Adrenal gland (tissue), 12 donors: ENCODE results near the gene SMG6. TPM values are rescaled to one million over a fixed set of nuclear protein-coding genes. Genes with fewer than 3 reads are reported as not detected.

Experiments
- DNase-seq, 7 donors: peaks; one replicate each; pipeline ENCODE4 v3.0.0-alpha.2; 2019 to 2020
- H3K27ac ChIP-seq, 5 donors: fragments of 200-600 bp; sonication (generic) in 4 of 5; 1 replicate in 3 of 5; 2 replicates in 2 of 5; pipeline versions ENCODE4 v1.5.1 to v1.8.0; 2016 to 2020; ENCODE audit warnings: mild to moderate bottlenecking in 1 of 5
- H3K27me3 ChIP-seq: fragments of 200-600 bp; 2 replicates; pipeline ENCODE4 v1.8.0; 2021
- H3K36me3 ChIP-seq, 2 donors: fragments of 200-600 bp; replicated peaks in 1 of 2; 1 replicate in 1 of 2; 2 replicates in 1 of 2; pipeline versions ENCODE4 v1.5.1 to v1.8.0; 2018 to 2022
- H3K4me1 ChIP-seq, 2 donors: fragments of 200-600 bp; replicated peaks in 1 of 2; 1 replicate in 1 of 2; 2 replicates in 1 of 2; pipeline versions ENCODE4 v1.5.1 to v1.8.0; 2018 to 2021
- H3K4me3 ChIP-seq, 4 donors: fragments of 200-600 bp; sonication (generic) in 3 of 4; one replicate each; pipeline ENCODE4 v1.5.1; 2016 to 2018
- H3K9me3 ChIP-seq, 3 donors: fragments of 200-600 bp; sonication (generic) in 1 of 3; replicated peaks in 1 of 3; 1 replicate in 2 of 3; 2 replicates in 1 of 3; pipeline versions ENCODE4 v1.5.1 to v1.8.0; 2016 to 2021
- CTCF ChIP-seq, 6 experiments: fragments of 450-650 bp in 4 of 6; fragments of 200-600 bp in 2 of 6; sonication (generic) in 1 of 6; IDR thresholded peaks; 1 replicate in 5 of 6; 2 replicates in 1 of 6; pipeline versions ENCODE4 v1.5.1 to v1.8.0; 2016 to 2021; ENCODE audit warnings: antibody characterized with exemption in 6 of 6, mild to moderate bottlenecking in 2 of 6, moderate library complexity in 1 of 6
- POLR2A ChIP-seq, 2 donors: fragments of 450-650 bp; IDR thresholded peaks; one replicate each; pipeline ENCODE4 v1.6.1; 2017; ENCODE audit warnings: antibody characterized with exemption in 2 of 2, mild to moderate bottlenecking in 2 of 2, moderate library complexity in 1 of 2
- WGBS, 4 donors: extraction: QIAGEN DNeasy Blood & Tissue Kit in 2 of 4; methylation state at CpG; one replicate each; pipeline versions ENCODE4 v1.1.5 to v1.1.7; 2013 to 2017; 5-methylcytosine and 5-hydroxymethylcytosine counted together
- intact Hi-C, 2 donors: fragments of 100-400 bp; cut with DNase I; formaldehyde crosslinking; loops; one replicate each; pipeline versions ENCODE4 v1.14.1 to v1.15.0; 2022 to 2023
- polyA plus RNA-seq, 3 donors: library from polyadenylated mRNA; stranded (reverse); fragments of 200-250 nt in 2 of 3; fragments of 350-450 nt in 1 of 3; fragmentation: Illumina TruSeq in 1 of 3; extraction: RNeasy Lipid Tissue Mini Kit (QIAGEN cat#74804) in 1 of 3; gene quantifications; one replicate each; pipeline ENCODE4 v1.2.3, GENCODE V29; 2013 to 2014
- total RNA-seq, 9 donors: library from RNA; depleted of rRNA in 4 of 9; stranded (reverse); fragments of >200 nt in 4 of 9; fragments of 120-200 nt in 1 of 9; fragmentation: NEBNext Ultra II Directional in 1 of 9; extraction: Animal tissue kit (Norgen Biotek cat#: 25700) in 1 of 9; gene quantifications; one replicate each; pipeline versions ENCODE4 v1.1.0 to v1.2.4, GENCODE V29; 2013 to 2023
- donor health status: healthy with polysubstance abuse.
- donor health status: Bipolar disorder and iron deficiency.
- donor health status: DM: yes; HTN: yes; CAD: no.
- donor health status: DM: no; HTN: no; CAD: no.
- donor health status: DM: no; HTN: no; CAD: no.
- donor health status: DM: yes; HTN: yes; CAD: no.

SMG6 gene
- total and polyA plus RNA-seq, 12 donors: 15.9 to 85.1 (median 44.0) TPM

DNA sequence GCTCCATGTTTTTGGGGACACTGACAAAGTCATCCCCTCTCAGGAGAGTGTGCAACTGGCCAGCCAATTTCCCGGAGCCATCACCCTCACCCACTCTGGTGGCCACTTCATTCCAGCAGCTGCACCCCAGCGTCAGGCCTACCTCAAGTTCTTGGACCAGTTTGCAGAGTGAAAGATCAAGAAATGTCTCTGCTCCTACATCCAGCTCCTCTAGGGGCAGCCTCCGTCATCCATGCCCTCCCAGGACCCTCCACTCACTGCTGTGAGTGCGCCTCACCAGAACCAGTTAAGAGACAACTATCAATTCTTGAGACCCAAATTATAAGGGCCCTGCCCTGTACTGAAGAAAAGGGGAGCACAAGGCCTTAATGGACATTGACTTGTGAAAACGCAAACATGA is 260.7 kb downstream of the SMG6 start:
- WGBS, 4 donors: 66 to 86% (median 76%) methylated on average over 5 of the region's 5 CpGs
- H3K27me3 ChIP-seq: no peaks in the 10 kb centered on the region
- intact Hi-C loops: no loop called here
- peak overlapping the region in 4 of 5 donors; percentile 3 to 100 (median 92) for H3K27ac ChIP-seq
- peaks cover 0 to 24% of the 10 kb centered on the region in 2 donors for H3K36me3 ChIP-seq
- peaks cover 15 to 29% of the 10 kb centered on the region in 2 donors for H3K4me1 ChIP-seq
- H3K9me3 ChIP-seq: no peaks in the 10 kb centered on the region
- no peak for DNase-seq
- TF ChIP-seq CTCF (IDR thresholded peaks at IDR 0.05): no peak
- no peak for TF ChIP-seq POLR2A (IDR thresholded peaks at IDR 0.05)
- H3K4me3 ChIP-seq: peak overlapping the region in 1 of 4 donors; percentile 98

DNA sequence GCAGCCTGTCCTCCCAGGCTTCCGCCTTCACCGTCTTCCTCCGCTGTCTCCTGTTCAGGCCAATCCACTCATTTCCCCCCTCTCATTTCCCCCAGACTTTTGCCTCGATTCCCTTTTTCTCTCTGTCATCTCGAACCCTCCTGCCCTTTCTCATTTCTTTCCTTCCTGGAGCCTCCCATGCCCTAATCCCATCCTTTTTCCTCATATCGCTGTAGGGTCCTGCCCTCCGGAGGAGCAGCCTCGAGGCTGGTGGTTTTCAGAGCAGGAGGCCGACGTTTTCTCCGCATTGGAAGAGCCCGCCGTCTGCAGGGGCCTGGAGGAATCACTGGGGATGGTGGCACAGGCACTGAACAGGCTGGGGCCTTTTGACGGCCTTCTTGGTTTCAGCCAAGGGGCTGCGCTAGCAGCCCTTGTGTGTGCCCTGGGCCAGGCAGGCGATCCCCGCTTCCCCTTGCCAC is 261.2 kb downstream of the SMG6 start:
- peak in 3 of 7 donors; percentile 39 to 51 (median 49) for DNase-seq
- peaks cover 0 to 29% of the 10 kb centered on the region in 2 donors for H3K36me3 ChIP-seq
- intact Hi-C loops: no loop called here
- no peaks in the 10 kb centered on the region for H3K27me3 ChIP-seq
- H3K9me3 ChIP-seq: no peaks in the 10 kb centered on the region
- peak in 1 of 2 donors; percentile 1 for TF ChIP-seq POLR2A (IDR thresholded peaks at IDR 0.05)
- TF ChIP-seq CTCF (IDR thresholded peaks at IDR 0.05): peak in 4 of 6 experiments; percentile 16 to 37 (median 22)
- WGBS, 4 donors: 3 to 18% (median 13%) methylated on average over 13 to 17 of the region's 17 CpGs
- H3K4me1 ChIP-seq: peaks cover 15 to 29% of the 10 kb centered on the region in 2 donors
- peak overlapping the region; percentile 9 to 98 (median 73) for H3K4me3 ChIP-seq
- H3K27ac ChIP-seq: peak overlapping the region; percentile 66 to 100 (median 91)

DNA sequence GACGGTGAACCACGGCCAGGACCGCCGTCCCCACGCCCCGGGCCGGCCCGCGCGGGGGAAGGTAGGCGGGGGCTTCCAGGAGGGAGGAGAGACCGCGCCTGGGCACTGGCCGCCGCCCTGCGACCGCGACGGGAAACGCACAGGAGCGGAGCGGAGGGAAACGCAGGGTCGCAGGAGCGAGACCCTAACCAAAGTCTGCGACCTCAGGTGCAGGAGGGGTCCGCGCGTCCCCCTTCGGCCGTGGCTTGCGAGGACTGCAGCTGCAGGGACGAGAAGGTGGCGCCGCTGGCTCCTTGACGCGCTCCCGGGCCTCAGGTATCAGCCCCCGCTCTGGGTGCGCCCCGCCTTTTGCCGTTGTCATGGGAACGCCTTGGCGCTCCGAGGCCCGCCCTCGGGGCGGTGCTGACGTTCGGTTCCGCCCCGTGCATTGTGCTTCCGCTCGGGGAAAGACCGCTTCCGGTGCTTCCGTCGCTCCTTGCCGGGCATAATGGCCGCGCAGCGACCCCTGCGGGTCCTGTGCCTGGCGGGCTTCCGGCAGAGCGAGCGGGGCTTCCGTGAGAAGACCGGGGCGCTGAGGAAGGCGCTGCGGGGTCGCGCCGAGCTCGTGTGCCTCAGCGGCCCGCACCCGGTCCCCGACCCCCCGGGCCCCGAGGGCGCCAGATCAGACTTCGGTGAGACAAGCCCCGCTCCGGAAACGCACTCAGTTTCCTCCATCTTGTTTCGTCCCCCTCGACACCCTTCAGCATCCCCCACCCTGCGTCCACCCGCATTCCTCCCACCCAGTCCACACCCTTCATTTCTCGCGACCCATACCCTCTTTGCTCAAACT is 261.8 kb downstream of the SMG6 start, which contains the start of gene OVCA2:
TSS of gene OVCA2 (plus strand) at position 462 of the 829 bp plus-strand sequence. CDS start at position 488, 26 bp downstream.
- Histone ChIP-seq H3K27me3 (no peaks in the 10 kb centered on the region), H3K4me3 (peak within 1 kb of the TSS; percentile 12 to 98 (median 73)), H3K27ac (peak within 1 kb of the TSS; percentile 66 to 100 (median 91)), H3K36me3 (peaks cover 0 to 35% of the 10 kb centered on the region in 2 donors), H3K4me1 (peaks cover 15 to 29% of the 10 kb centered on the region in 2 donors), H3K9me3 (no peaks in the 10 kb centered on the region)
- WGBS, 4 donors: 0 to 2% (median 1%) methylated on average over 13 to 93 of the region's 93 CpGs
- intact Hi-C loops: no loop called here
- DNase-seq: peak; percentile 94 to 98 (median 97)
- peak; percentile 4 to 51 (median 43) for TF ChIP-seq CTCF (IDR thresholded peaks at IDR 0.05)
- peak; percentile 55 to 81 for TF ChIP-seq POLR2A (IDR thresholded peaks at IDR 0.05)

DNA sequence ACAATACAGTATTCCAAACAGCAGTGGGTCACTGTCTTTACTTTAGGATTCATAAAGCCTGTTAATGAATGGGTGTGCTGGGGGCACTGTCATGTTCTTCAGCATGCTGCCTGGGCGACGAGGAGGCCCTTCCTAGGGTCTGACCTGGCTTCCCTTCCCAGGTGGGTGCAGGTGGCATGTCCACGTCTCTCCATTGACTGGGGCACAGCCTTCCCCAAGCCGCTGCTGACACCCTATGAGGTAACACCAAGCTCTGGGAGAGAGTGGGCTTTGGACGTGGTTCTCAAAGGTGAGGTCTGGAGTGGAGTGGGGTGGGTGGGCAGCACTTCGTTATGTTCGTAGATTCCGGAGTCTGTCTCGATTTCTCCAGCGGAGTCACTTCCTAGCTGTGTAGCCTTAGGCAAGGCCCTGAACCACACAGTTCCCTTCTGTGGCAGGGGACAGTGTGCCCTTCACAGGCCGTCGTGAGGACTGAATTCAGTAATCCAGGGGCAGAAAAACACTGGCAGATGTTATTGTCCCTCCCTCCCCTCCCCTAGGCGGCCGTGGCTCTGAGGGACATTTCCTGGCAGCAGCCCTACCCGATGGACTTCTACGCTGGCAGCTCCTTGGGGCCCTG is 262.5 kb downstream of the SMG6 start:
- peaks cover 0 to 42% of the 10 kb centered on the region in 2 donors for H3K36me3 ChIP-seq
- DNase-seq: peak in 6 of 7 donors; percentile 68 to 87 (median 78)

More for the DNA sequence above, 262.5 kb downstream of the SMG6 start:
- intact Hi-C loops: no loop called here
- peak overlapping the region in 3 of 4 donors; percentile 12 to 98 (median 84) for H3K4me3 ChIP-seq
- 42 to 71% (median 48%) methylated on average over 7 to 16 of the region's 16 CpGs for WGBS, 4 donors
- no peaks in the 10 kb centered on the region for H3K9me3 ChIP-seq
- peak overlapping the region; percentile 66 to 100 (median 91) for H3K27ac ChIP-seq
- peaks cover 15 to 29% of the 10 kb centered on the region in 2 donors for H3K4me1 ChIP-seq
- H3K27me3 ChIP-seq: no peaks in the 10 kb centered on the region
- TF ChIP-seq CTCF (IDR thresholded peaks at IDR 0.05) (no peak), POLR2A (IDR thresholded peaks at IDR 0.05) (no peak)
